GM21786 (cell line): ENCODE data around the gene SRPK2.
A peak's percentile ranks its signal among the peaks of the same experiment; 100 is the strongest.
"Not testable (repeated sequence)": the region's sequence is repeated elsewhere in the genome, so short reads cannot be mapped to it uniquely, and the experiment has no call there.

Experiments
- ATAC-seq: cut with Tn5 transposase; IDR thresholded peaks from one replicate; pipeline ENCODE4 v1.9.1; 2021; ENCODE audit not compliant: unreplicated experiment

SRPK2 gene

DNA sequence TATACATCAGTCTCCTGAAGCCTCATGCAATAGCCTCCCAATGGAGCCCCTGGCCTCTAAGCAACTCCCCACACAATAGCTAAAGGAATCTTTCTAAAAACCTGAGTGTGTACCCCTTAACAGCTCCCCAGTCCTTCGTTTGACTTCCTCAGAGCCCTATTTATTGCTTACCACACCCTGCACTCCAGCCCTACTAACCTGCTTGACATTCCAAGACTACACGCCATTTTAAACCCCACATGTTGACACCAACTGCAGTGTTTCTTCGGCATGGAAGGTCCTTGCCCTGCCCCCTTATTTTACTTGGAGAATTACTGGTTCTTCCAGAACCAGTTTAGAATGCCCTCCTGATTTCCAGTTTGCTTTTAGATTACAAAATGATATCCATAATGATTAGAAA is 10.8 kb downstream of the SRPK2 start:
- ATAC-seq, result no peak

DNA sequence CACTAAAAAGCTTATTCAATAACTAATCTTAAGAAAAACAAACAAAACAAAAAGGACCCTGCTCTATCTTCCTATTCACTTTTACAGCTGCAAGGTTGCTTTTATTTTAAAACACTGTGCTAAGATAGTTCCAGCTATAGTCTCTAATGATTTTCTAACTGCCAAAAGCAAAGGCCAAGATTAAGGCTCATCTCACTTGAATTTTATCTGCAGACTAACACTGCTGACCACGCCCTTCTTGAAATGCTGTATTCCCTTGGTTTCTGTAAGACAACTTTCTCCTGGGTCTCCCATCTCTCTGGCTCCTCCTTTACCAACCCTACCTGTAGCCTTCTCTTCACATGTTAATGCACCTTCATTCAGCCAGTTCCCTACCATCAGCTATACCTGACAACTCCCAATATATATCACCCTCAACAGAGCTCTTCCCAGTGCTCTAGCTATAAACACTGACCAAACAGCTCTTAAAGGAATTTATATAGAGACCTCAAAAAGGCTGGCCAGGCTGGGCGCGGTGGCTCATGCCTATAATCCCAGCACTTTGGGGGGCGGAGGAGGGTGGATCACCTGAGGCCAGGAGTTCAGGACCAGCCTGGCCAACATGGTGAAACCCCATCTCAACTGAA is 11.7 kb downstream of the SRPK2 start:
- no peak for ATAC-seq

DNA sequence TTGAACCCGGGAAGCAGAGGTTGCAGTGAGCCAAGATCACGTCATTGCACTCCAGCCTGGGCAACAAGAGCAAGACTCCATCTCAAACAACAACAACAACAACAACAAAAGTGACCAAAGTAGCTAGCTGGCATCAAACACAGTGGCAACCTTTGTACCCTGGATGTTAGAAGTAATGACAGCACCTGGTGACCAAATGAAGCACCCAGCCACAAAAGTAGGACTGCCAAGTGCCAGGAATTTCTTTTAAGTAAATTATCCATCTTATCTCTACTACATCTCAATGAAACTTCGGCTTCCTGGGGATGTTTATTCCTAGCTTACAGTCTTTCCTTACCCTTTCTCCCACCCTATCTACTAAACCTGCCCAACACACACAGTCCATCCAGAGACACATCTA is 18.8 kb downstream of the SRPK2 start:
- ATAC-seq, result no peak

DNA sequence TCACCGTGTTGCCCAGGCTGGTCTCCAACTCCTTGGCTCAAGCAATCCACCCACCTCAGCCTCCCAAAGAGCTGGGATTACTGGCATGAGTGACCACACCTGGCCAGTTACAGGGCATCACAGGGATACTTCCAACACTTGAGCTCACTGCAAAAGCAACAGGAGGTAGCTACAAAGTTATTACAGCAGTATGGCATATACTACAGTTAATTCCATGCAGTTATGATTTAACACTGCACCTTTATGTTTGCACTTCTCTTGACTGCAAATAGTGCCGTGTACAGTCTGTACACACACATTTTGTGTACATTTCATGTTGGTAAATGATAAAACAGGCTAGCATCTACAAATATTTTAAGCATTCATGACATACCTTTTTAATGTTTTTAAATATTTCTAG is 21.3 kb downstream of the SRPK2 start:
- no peak for ATAC-seq

DNA sequence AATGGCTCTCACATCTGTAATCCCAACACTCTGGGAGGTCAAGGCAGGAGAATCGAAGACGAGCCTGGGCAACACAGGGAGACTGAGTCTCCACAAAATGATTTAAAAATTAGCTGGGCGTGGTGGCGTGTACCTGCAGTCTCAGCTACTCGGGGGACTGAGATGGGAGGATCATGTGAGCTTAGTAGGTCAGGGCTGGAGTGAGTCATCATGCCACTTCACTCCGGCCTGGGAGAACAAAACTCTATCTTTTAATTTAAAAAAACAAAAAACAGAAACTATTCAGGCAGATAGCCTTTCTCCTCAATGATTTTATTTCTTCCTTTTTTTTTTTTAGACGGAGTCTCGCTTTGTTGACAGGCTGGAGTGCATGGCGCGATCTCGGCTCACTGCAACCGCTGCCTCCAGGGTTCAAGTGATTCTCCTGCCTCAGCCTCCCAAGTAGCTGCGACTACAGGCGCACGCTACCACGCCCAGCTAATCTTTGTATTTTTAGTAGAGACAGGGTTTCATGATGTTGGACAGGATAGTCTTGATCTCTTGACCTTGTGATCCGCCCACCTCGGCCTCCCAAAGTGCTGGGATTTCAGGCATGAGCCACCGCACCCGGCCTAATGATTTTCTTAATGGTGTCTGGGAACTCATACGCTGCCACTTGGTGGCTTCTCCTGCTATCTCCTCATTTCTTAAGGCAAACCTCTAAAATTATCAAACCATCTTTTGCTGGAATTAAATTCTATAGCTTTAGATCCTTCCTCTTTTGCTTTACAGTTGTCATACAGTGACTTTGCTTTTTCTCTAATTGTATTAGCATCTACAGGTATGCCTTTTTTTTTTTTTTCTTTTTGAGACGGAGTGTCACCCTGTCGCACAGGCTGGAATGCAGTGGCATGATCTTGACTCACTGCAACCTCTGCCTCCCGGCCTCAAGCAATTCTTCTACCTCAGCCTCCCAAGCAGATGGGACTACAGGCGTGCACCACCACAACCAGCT is 22.9 kb downstream of the SRPK2 start:
- ATAC-seq, result no peak

DNA sequence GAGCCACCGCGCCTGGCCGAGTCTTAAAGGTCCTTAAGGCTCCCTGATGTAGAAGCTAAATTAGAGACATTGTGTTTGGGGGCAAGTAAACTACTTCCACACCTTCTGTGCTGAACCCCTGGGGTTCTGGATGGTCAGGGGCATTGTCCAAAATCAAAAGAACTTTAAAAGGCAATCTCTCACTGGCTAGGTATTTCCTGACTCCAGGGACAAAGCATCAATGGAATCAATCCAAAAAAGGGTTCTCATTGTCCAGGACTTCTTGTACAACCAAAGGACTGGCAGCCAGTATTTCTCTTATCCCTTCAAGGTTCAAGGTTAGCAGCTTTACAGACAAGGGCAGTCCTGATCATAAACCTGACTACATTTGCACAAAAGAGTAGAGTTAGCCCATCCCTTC is 24.0 kb downstream of the SRPK2 start:
- no peak for ATAC-seq

DNA sequence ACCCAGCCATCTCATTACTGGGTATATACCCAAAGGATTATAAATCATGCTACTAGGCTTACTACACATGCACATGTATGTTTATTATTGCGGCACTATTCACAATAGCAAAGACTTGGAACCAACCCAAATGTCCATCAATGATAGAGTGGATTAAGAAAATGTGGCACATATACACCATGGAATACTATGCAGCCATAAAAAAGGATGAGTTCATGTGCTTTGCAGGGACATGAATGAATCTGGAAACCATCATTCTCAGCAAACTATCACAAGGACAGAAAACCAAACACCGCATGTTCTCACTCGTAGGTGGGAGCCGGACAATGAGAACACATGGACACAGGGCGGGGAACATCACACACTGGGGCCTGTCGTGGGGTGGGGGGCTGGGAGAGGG is 25.1 kb downstream of the SRPK2 start:
- ATAC-seq, result not testable (repeated sequence)

DNA sequence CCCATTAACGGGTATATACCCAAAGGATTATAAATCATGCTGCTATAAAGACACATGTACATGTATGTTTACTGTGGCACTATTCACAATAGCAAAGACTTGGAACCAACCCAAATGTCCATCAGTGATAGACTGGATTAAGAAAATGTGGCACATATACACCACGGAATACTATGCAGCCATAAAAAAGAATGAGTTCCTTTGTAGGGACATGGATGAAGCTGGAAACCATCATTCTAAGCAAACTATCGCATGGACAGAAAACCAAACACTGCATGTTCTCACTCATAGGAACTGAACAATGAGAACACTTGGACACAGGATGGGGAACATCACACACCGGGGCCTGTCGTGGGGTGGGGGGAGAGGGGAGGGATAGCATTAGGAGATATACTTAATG is 26.0 kb downstream of the SRPK2 start:
- not testable (repeated sequence) for ATAC-seq

DNA sequence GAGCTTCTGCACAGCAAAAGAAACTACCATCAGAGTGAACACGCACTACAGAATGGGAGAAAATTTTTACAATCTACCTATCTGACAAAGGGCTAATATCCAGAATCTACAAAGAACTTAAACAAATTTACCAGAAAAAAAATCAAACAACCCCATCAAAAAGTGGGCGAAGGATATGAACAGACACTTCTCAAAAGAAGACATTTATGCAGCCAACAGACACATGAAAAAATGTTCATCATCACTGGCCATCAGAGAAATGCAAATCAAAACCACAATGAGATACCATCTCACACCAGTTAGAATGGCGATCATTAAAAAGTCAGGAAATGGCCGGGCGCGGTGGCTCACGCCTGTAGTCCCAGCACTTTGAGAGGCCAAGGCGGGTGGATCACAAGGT is 26.7 kb downstream of the SRPK2 start:
- ATAC-seq, result not testable (repeated sequence)

DNA sequence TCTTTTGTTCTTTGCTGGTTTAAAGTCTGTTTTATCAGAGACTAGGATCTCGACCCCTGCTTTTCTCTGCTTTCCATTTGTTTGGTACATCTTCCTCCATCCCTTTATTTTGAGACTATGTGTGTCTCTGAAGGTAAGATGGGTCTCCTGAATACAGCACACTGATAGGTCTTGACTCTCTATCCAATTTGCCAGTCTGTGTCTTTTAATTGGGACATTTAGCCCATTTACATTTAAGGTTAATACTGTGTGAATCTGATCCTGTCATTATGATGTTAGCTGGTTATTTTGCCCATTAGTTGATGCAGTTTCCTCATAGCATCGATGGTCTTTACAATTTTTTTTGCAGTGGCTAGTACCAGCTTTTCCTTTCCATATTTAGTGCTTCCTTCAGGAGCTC is 28.6 kb downstream of the SRPK2 start:
- not testable (repeated sequence) for ATAC-seq

DNA sequence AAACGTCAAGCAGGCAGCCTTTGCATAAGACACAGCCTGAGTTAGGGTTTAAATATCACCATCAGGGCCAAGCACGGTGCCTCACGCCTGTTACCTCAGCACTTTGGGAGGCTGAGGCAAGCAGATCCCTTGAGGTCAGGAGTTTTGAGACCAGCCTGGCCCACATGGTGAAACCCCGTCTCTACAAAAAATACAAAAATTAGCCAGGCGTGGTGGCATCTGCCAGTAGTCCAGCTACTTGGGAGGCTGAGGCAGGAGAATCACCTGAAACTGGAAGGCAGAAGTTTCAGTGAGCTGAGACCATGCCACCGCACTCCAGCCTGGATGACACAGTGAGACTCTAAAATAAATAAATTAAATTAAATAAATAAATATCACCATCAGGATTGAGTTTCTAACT is 33.0 kb downstream of the SRPK2 start:
- peak; percentile 18 for ATAC-seq

DNA sequence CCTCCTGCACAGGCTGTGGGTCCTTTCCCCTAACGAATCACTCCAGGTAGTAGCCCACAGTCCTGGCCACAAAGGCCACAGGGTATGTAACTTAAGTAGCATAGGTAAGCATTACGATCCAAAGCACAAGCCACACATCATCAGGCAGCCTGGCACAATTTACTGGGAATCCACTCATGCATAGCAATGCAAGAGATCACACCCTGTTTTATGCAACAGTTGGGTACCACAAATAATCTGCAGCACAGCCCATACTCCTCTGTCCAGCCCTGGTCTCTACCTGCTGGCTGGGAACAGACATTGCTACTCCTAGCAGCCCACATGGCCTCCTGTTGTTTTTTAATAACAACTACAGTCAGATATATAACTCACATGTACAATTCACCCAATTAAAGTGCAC is 34.3 kb downstream of the SRPK2 start:
- ATAC-seq, result no peak

DNA sequence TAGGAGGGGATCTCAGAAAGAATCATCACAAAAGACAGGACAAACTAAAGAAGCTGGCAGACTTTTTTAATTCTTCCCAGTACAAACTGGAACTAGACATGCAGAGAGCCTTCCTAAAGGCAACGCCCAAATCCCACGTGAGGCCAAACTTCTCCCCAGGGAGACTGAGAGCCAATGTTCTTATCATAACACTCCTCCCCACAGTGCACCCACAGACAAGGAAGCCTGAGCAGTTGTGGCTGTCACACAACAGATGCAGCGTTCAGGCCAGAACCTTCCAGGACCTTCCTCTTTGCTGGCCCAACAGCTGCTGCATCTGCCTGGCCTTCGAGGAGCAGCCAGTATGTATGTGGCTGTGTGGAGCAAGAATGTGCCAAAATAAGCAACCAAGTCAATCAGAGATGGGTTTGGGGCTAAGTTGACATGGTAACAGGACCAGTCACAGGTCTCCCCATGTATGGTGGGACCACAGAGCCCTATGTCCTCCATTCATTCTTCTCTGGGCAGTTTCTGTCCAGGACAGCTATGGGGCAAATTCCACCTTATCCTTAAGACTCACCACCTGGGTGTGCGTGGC is 34.9 kb downstream of the SRPK2 start:
- ATAC-seq, result no peak

DNA sequence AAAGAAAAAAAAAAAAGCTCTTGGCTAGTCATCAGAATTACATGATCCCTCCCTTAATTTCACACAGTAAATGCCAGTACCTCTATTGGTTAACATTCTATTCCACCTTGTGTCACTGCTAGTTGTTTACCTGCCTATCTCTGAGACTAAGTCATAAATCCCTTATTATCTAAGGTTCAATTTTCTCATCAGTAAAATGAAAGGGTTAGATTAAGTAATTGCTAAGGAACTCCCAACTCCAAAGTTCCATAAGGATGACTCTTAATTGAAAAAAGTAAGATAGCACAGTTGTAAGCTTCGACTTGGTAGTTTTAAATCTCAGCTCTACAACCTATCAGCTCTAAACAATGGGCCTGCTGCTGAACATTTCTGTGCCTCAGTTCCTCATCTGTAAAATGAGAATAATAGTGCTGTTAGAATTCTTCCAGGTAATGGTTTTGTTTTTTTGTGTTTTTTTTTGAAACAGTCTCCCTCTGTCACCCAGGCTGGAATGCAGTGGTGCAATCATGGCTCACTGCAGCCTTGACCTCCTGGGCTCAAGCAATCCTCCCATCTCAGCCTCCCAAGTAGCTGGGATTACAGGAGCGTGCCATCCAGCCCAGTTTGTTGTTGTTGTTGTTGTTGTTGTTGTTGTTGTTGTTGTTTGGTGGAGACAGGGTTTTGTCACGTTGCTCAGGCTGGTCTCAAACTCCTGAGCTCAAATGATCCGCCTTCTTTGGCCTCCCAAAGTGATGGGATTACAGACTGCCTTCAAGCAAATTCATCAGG is 35.6 kb downstream of the SRPK2 start:
- ATAC-seq, result no peak

DNA sequence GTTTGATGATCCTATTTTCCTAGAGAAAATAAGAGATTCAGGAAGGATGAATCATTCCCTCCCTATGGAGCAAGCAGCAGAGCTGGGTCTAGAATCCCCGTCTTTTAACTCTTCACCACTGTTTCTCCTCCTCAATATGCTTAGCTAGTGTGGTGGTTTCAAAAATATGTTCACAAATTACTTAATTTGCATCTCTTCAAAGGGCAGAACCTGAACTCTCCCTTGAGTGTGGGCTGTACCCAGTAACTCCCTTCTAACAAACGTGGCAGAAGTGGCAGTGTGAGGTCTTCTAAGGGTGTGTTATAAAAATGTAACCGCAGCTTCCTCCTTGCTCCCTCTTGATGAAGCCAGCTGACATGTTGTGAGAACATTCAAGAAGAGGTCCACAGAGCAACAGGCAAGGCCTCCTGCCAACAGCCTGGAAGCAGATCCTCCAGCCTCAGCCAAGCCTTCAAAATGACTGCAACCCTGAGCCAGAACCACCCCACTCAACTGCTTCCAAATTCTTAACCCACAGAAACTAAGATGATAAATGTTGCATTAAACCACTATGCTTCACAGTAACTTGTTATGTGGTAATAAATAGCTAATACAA is 36.6 kb downstream of the SRPK2 start:
- peak; percentile 89 for ATAC-seq

DNA sequence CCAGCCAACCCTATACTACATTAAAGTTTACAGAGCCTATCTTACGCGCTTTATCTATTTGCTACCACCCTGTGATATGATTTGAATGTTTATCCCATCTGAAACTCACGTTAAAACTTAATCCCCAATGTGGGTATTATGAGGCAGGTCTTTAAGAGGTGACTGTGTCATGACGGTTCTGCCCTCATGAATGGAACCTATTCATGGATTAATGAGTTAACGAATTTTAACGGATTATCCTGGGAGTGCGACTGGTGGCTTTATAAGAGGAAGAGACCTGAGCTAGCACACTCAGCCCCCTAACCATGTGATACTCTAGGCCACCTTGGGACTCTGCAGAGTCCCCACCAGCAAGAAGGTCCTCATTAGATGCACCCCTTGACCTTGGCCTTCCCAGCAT is 37.8 kb downstream of the SRPK2 start:
- no peak for ATAC-seq

DNA sequence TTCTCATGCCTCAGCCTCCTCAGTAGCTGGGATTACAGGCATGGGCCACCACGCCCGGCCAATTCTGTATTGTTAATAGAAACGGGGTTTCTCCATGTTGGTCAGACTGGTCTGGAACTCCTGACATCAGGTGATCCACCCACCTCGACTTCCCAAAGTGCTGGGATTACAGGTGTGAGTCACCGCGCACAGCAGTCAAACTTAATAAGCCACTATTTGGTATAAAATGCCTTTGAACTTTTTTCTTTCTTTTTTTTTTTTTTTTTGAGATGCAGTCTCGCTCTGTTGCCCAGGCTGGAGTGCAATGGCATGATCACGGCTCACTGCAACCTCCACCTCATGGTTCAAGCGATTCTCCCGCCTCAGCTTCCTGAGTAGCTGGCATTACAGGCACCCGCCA is 40.5 kb downstream of the SRPK2 start:
- ATAC-seq, result not testable (repeated sequence)

DNA sequence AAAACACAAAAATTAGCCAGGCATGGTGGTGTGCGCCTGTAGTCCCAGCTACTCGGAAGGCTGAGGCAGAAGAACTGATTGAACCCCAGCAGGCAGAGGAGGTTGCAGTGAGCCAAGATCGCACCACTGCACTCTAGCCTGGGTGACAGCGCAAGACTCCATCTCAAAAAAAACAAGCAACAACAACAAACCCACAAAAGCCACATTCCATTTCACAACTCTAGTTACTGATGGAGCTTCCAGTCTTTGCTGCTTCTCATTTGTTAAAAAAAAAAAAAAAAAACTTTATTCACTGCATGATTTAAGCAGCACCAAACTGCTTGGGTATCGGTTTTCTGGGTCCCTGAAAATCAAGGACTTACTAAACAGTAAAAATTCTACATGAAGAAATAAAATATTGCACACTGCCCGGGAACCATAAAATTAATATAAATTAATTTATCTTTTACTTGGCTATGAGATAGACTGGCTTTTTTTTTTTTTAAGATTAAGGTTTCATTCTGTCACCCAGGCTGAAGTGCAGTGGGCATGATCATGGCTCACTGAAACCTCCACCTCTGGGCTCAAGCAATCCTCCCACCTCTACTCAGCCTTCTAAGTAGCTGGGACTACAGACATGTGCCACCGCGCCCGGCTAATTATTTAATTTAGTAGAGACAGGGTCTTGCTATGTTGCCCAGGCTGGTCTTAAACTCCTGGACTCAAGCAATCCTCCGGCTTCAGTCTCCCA is 42.0 kb downstream of the SRPK2 start:
- ATAC-seq, result no peak

DNA sequence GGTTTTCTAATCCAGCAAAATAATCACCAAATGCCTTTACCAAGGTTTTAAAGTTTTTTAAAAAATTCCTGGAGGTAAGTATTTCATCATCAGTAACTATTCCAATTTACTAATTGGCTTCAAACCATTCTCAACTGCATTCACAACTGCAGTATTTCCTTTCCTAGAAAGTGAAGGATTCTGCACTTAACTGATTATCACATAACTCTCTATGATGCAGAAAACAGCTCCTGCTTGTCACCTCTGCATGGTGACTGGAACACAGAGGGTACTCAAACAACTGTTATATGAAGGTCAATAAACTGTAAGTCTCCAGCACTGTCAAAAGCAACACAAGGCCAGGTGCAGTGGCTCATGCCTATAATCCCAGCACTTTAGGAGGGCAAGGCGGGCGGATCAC is 42.6 kb downstream of the SRPK2 start:
- no peak for ATAC-seq

DNA sequence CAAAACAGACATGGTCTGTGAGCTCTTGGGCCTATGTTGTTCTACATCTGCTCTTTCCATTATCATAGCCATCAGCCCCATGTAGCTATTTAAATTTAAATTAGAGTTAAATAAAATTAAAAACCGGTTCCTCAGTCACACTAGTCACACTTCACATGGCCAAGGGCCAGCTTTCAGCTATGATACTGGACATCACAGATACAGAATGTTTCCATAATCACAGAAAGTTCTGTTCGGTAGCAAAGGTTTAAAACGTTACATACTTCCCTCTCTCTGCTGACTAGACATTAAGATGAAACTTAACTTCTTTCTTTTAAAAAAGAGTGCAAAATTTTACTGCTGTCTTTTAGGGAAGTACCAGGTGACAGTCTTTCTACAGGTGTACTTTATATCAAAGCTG is 43.0 kb downstream of the SRPK2 start:
- ATAC-seq, result no peak
